Hypothalamus (tissue), 51 donors: ENCODE results near the gene INPP4B.

Experiments used
- DNase-seq, 51 donors: peaks; one replicate each; lab custom pipeline; 2025; lab: John Stamatoyannopoulos, UW

Gene INPP4B

DNA sequence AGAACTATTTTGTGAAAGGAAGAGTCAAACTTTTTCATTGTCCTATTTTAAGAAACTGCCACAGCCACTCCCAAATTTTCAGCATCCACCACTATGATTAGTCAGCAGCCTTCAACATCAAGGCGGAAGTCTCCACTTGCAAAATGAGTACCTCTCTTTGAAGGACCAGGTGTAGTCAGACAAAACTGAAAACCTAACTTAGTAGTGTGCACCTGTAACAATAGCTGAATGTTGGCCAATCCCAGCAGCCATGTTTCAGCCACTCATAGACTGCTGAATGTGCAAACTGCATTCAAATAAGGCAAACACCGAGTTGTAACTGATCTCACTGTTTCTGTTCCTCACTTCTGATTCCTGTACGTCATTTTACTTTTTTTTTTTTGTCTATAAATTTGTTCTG lies 868.7 kb downstream of the INPP4B start:
- DNase-seq = no peak
